CD4-positive, alpha-beta T cell treated with Interferon gamma for 1 hour (primary cell): Measurements from ENCODE around the gene ABLIM1.

ENCODE experiments used
- DNase-seq: peaks from one replicate; pipeline ENCODE4 v3.0.0-alpha.2; 2020

ABLIM1 gene

GRCh38 chr10:114511881-114512280 is 146.2 kb downstream of the ABLIM1 start:
- DNase-seq = no peak

DNA sequence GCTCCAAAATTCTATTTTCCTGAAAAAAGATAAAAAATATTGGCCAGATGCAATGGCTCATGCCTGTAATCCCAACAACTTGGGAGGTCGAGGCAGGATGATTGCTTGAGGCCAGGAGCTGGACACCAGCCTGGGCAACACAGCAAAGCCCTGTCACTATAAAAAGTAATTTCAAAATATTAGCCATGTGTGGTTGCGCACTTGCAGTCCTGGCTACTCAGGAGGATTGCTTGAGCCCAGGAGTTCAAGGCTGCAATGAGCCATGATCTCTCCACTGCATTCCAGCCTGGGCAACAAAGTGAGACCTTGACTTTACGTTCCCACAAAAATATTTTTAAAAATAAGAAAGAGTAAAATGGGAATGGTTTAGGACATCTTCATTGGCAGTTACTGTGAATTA is 149.7 kb downstream of the ABLIM1 start:
- DNase-seq = no peak

DNA sequence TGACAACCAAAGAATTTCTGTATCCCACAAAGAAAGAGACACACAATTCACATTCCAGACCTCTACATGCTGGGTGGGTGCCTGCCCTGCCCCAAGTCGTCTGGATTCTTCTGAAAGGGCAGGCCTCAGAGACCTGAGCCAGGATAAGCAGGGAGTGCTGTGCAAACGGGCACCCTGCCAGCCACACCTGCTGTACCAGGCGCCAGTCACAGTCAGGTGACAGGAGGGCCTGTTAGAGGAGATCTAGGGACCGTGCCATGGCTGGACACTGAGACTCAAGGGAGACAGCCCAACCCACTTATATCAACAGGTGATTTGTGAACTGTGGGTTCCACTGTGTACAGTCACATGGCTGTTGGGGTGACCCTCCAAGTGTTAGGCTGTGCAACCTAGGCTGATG is 150.6 kb downstream of the ABLIM1 start:
- DNase-seq = no peak

GRCh38 chr10:114506871-114507385 is 151.1 kb downstream of the ABLIM1 start:
- no peak for DNase-seq

GRCh38 chr10:114504769-114505579 is 153.1 kb downstream of the ABLIM1 start:
- DNase-seq = no peak

DNA sequence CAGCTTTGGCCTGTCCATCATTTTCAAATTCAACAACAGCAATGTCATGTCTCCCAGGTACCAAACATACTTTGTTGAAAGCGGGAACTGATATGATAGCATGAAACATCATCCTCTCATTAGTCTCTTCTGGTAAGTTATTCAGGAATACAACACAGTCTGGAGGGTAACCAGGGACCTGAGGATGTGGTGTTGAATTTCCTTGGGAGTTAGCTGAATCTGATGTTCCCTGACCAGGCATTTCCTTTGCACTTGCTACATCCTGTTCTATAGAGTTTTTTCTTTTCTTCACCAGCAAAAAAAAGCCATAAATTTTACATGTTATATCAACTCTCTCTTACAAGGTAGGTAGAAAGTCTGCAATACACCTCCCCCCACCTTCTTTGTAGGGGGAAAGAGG is 156.0 kb downstream of the ABLIM1 start:
- no peak for DNase-seq

GRCh38 chr10:114501650-114502049 is 156.4 kb downstream of the ABLIM1 start:
- no peak for DNase-seq

DNA sequence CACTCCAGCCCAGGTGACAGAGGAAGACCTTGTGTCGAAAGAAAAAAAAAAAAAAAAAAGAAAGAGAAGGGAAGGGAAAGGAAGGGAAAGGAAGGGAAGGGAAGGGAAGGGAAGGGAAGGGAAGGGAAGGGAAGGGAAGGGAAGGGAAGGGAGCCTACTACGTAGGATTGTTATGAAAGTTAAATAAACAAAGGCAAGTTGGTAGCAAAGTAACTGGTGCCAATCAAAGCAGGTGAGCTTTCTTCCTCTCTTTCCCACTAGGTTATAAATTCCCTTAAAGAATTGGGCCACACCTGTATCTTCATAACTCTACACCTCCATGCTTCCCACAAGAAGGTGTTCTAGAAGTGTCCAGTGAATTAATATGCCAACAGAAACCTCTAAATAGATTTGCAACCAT is 157.4 kb downstream of the ABLIM1 start:
- DNase-seq = no peak

DNA sequence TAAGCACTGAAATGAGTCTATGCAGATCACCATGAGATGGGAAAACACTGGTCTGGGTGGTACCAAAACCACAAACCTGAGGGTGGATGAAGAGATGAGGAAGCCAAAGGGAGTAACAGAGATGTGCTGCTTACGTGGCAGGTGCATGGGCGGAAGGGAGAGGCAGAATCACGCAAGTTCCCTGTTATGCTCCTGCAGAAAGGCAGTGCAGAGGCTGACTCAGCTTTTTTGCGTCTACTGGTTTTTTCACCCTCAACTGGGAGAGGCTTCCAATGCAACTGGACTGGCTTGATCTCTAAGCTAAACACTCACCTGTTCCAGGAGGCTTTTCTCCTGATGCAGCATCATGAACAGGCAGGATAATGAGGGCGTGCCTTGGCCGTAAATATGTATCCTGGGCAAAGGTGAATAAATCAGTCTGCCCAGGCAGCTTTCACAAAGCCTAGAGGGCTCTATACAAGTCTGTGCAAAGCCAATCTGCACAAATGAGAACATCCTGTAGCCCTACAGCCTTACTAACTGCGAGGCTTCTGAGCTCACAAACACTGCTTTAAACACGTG is 158.4 kb downstream of the ABLIM1 start:
- DNase-seq = peak; percentile 61

- DNase-seq = no peak
Measured at GRCh38 chr10:114499116-114499515, 159.0 kb downstream of the ABLIM1 start.

- DNase-seq = no peak
Measured at GRCh38 chr10:114498413-114499111, 159.5 kb downstream of the ABLIM1 start.

- no peak for DNase-seq
Measured at GRCh38 chr10:114495303-114495702, 162.8 kb downstream of the ABLIM1 start.

GRCh38 chr10:114492351-114493037 is 165.6 kb downstream of the ABLIM1 start:
- DNase-seq = no peak

DNA sequence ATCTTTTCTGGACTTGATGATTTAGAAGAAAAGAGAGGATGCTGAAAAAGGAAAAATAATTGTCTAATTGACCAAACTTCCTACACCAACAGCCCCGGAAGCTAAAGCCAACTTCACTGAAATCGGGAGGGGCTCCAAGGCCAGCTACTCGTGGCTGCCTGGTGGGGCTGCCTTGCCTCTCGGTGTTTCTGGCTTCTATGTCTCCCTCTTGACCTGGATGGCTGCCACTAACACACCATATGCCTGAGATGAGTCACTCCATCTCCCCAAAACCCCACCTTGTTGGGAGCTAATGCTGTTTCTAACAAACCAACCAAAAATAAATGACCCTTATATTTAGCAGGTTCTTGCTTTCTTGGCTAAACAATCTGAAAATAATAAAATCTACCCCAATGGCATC is 166.1 kb downstream of the ABLIM1 start:
- DNase-seq = no peak

DNA sequence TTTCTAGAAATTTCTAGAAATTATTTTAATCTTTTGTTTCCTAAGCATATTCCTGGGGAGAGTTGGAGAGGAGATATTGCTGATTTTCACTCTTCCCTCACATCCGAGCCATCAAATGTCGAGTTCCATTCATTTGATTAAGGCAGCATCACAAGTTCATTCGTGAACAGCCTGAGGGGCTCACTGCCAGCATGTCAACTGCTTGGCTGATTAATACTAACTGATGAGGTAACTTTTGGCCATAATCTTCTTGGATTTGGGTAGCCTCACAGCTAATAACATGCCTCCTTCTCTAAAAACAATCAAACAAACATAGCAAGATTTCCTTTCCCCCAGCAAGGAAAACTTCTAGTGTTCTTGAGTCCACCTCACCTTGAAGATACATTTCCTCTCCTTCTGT is 166.7 kb downstream of the ABLIM1 start:
- DNase-seq = no peak

DNA sequence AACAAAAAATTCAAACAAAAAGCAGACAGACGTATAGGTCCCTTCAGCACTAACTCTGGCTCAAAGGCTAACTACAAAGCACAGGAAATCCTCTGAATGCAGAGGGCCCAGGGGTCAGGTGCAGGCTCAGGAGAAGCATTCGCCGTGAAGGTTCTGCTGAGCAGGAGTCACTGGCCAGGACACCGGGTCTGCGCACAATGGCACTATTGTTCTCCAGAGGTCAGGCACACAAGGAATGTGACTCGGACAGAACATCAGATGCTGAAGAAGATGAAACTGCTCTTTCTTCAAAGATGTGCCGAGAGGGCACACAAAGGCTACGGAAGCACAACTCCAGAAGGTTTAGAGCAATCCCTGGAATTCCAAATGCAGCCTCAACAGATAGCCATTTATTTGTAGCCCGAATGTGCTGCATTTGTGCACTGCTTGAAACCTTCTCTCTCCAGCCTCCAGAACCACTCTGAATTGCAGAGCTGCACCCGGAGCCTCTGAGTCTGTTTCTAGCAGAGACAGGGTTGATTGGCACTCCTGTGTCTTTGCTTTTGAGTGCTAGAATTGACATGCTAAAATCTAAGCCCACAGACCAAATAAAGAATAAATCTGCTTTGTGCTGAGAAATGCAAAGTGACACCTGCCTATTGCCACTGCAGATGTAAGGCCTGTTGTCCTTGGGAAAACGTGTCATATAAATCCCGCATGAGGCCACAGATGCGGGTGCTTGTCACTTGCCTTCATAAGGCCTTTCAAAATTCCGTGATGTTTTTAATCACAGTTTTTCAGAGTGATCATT is 168.4 kb downstream of the ABLIM1 start:
- no peak for DNase-seq

GRCh38 chr10:114487815-114488536 is 170.1 kb downstream of the ABLIM1 start:
- DNase-seq = no peak

GRCh38 chr10:114486938-114487814 is 170.9 kb downstream of the ABLIM1 start:
- no peak for DNase-seq

DNA sequence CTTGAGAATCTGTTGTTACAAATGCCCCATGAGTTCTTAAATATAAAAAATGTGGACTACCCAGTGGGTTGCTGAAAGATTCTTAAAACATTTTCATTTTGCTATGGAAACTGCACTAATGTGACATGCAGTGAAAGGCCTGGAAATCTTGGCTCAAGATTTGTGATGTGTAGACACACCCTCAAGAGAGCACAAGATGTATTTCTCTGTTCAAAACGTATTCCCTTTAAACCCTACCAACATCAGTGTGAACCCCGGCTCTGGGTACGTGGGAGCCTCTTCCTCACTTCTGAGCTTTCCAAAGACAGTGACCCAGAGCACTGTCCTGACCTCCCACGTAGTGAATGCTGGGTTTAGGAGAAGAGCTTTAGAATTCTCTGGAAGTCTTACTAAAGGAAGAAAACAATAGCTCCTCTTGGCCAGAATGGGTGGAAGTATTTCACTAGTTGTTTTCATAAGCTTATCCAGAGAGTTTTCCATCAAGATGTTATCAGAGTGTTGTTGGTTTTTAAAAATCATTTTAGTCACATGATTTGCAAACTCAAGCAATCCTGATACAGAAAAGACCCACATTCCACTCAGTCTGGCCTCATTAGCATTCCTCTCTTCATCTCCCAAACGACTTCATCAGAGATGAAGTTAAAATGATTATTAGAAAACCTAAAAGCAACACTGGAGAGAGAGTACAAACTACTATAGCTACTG is 172.2 kb downstream of the ABLIM1 start:
- no peak for DNase-seq

DNA sequence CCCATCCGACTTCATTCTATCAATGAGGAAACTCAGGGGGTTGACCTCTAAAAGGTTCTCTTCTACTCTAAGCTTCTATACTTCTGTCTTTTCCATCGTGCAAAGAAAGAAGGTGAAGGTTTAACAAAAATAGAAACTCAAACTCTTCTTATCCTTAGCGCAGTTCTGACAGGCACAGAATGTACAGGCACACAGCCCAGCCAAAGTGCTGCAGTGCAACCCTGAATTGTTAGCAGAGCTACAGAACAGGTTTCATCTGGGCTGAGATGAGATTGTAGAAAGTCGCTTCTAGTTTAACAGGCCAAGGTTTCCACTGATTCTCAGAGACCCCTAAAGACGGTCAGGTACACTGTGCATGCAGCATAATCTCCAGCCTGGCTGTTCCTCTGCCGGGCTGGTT is 174.5 kb downstream of the ABLIM1 start:
- no peak for DNase-seq
